Measurements from ENCODE around the gene SPTBN4.
A peak's percentile ranks its signal among the peaks of the same experiment; 100 is the strongest.
"Not testable (repeated sequence)": the region's sequence is repeated elsewhere in the genome, so short reads cannot be mapped to it uniquely, and the experiment has no call there.

The SPTBN4 gene

GRCh38 chr19:40424637-40425449 is 42.0 kb upstream of the SPTBN4 start:
- peak overlapping the region; percentile 98 for H3K9ac ChIP-seq (ENCODE audit: low read length)
- no peaks in the 10 kb centered on the region for H3K27me3 ChIP-seq (replicated peaks; ENCODE audit: control insufficient read depth, insufficient read depth, low read length)
- DNase-seq (ENCODE audit: low read depth) = peak; percentile 53
- H3K36me3 ChIP-seq (ENCODE audit: control insufficient read depth, insufficient read depth, low read length, severe bottlenecking) = peaks cover 14% of the 10 kb centered on the region
- H3K4me1 ChIP-seq (ENCODE audit: control insufficient read depth, insufficient read depth, low read length) = peaks cover 23% of the 10 kb centered on the region
- peak overlapping the region; percentile 90 for H3K4me3 ChIP-seq (ENCODE audit: low read length)
- no peaks in the 10 kb centered on the region for H3K9me3 ChIP-seq (ENCODE audit: control insufficient read depth, low read length)

DNA sequence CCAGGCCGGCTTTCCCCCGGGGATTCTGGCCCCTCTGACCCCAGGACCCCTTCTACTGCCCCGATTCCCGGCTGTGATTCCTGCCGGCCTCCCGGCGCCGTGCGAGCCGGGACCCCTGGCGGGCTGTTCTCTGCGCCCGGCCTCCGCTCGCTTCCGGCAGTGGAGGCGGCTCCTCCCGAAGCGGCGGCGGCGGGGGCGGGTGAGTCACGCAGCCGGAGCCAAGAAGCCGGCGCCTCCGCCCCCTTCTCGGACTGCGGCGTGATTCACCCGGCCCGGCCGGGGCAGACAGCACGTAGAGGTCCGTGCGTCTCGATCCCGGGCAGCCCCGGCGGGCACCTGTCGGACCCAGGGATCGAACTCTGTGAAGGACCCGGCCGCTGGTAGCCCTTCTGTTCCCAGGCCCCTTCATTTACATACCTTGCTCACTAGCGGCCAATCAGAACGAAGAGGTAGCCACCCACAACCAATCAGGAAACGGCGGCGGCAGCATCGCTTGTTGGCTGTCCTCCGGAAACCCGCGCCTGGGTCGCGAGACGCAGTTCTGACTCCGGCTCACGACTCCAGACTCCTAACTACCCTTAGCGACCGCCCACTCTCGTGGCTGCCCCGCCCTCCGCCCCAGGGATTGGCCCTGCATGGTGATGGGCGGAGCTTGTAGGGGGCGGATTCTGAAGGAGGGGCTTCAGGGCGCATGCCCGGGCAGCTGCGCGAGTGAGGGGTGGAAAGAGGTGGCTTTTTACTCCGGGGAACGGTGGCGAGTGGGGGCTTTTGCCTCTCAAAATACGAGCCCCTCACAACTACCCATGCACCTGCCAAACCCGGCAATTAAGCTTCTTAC is 41.1 kb upstream of the SPTBN4 start, which contains the start of gene SERTAD1:
Gene SERTAD1, minus strand, starts transcription at position 543 of the 838 bp plus-strand sequence. CDS start 2,446 bp downstream, outside the sequence.
- DNase-seq (ENCODE audit: low read depth) = peak; percentile 100
- H3K4me3 ChIP-seq (ENCODE audit: low read length) = peak within 1 kb of the TSS; percentile 90
- H3K4me1 ChIP-seq (ENCODE audit: control insufficient read depth, insufficient read depth, low read length) = peaks cover 23% of the 10 kb centered on the region
- no peaks in the 10 kb centered on the region for H3K27me3 ChIP-seq (replicated peaks; ENCODE audit: control insufficient read depth, insufficient read depth, low read length)
- H3K9me3 ChIP-seq (ENCODE audit: control insufficient read depth, low read length) = no peaks in the 10 kb centered on the region
- peaks cover 14% of the 10 kb centered on the region for H3K36me3 ChIP-seq (ENCODE audit: control insufficient read depth, insufficient read depth, low read length, severe bottlenecking)
- H3K9ac ChIP-seq (ENCODE audit: low read length) = peak within 1 kb of the TSS; percentile 98

DNA sequence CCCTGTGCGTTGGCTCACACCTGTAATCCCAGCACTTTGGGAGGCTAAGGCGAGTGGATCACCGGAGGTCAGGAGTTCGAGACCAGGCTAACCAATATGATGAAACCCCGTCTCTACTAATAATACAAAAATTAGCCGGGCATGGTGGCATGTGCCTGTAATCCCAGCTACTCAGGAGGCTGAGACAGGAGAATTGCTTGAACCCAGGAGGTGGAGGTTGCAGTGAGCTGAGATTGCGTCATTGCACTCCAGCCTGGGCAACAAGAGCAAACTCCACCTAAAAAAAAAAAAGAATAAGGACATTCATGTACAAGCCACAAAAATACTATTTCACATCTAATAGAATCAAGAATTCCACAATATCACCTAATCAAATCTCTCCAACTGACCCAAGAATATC is 38.6 kb upstream of the SPTBN4 start:
- not testable (repeated sequence) for H3K36me3 ChIP-seq (ENCODE audit: control insufficient read depth, insufficient read depth, low read length, severe bottlenecking); DNase-seq (ENCODE audit: low read depth); H3K9me3 ChIP-seq (ENCODE audit: control insufficient read depth, low read length); H3K27me3 ChIP-seq (replicated peaks; ENCODE audit: control insufficient read depth, insufficient read depth, low read length); H3K4me3 ChIP-seq (ENCODE audit: low read length); H3K9ac ChIP-seq (ENCODE audit: low read length)
- H3K4me1 ChIP-seq (ENCODE audit: control insufficient read depth, insufficient read depth, low read length) = peaks cover 15% of the 10 kb centered on the region

- H3K4me3 ChIP-seq (ENCODE audit: low read length); H3K36me3 ChIP-seq (ENCODE audit: control insufficient read depth, insufficient read depth, low read length, severe bottlenecking); H3K9ac ChIP-seq (ENCODE audit: low read length); DNase-seq (ENCODE audit: low read depth); H3K9me3 ChIP-seq (ENCODE audit: control insufficient read depth, low read length); H3K27me3 ChIP-seq (replicated peaks; ENCODE audit: control insufficient read depth, insufficient read depth, low read length): not testable (repeated sequence)
- H3K4me1 ChIP-seq (ENCODE audit: control insufficient read depth, insufficient read depth, low read length) = peaks cover 16% of the 10 kb centered on the region
These were observed 36.6 kb upstream of the SPTBN4 start for GRCh38 chr19:40430242-40430641.

- Histone ChIP-seq H3K36me3 (ENCODE audit: control insufficient read depth, insufficient read depth, low read length, severe bottlenecking) (no peaks in the 10 kb centered on the region), H3K4me1 (ENCODE audit: control insufficient read depth, insufficient read depth, low read length) (peaks cover 16% of the 10 kb centered on the region), H3K4me3 (ENCODE audit: low read length) (no peak overlapping the region), H3K9ac (ENCODE audit: low read length) (no peak overlapping the region), H3K9me3 (ENCODE audit: control insufficient read depth, low read length) (no peaks in the 10 kb centered on the region), H3K27me3 (replicated peaks; ENCODE audit: control insufficient read depth, insufficient read depth, low read length) (no peaks in the 10 kb centered on the region)
- no peak for DNase-seq (ENCODE audit: low read depth)
These were observed 35.1 kb upstream of the SPTBN4 start for GRCh38 chr19:40431698-40432097.

- H3K9me3 ChIP-seq (ENCODE audit: control insufficient read depth, low read length); H3K36me3 ChIP-seq (ENCODE audit: control insufficient read depth, insufficient read depth, low read length, severe bottlenecking); DNase-seq (ENCODE audit: low read depth); H3K27me3 ChIP-seq (replicated peaks; ENCODE audit: control insufficient read depth, insufficient read depth, low read length): not testable (repeated sequence)
- Histone ChIP-seq H3K4me1 (ENCODE audit: control insufficient read depth, insufficient read depth, low read length) (peaks cover 16% of the 10 kb centered on the region), H3K4me3 (ENCODE audit: low read length) (peak overlapping the region; percentile 75), H3K9ac (ENCODE audit: low read length) (peak overlapping the region; percentile 93)
These were observed 34.0 kb upstream of the SPTBN4 start for GRCh38 chr19:40432760-40433159.

- no peaks in the 10 kb centered on the region for H3K36me3 ChIP-seq (ENCODE audit: control insufficient read depth, insufficient read depth, low read length, severe bottlenecking)
- peak; percentile 97 for DNase-seq (ENCODE audit: low read depth)
- H3K9ac ChIP-seq (ENCODE audit: low read length) = peak overlapping the region; percentile 93
- H3K9me3 ChIP-seq (ENCODE audit: control insufficient read depth, low read length) = no peaks in the 10 kb centered on the region
- H3K4me1 ChIP-seq (ENCODE audit: control insufficient read depth, insufficient read depth, low read length) = peaks cover 16% of the 10 kb centered on the region
- H3K27me3 ChIP-seq (replicated peaks; ENCODE audit: control insufficient read depth, insufficient read depth, low read length) = no peaks in the 10 kb centered on the region
- H3K4me3 ChIP-seq (ENCODE audit: low read length) = peak overlapping the region; percentile 75
These were observed 33.2 kb upstream of the SPTBN4 start for GRCh38 chr19:40433391-40434216.

- peaks cover 32% of the 10 kb centered on the region for H3K4me1 ChIP-seq (ENCODE audit: control insufficient read depth, insufficient read depth, low read length)
- no peaks in the 10 kb centered on the region for H3K9me3 ChIP-seq (ENCODE audit: control insufficient read depth, low read length)
- no peak overlapping the region for H3K9ac ChIP-seq (ENCODE audit: low read length)
- no peak for DNase-seq (ENCODE audit: low read depth)
- peaks cover 20% of the 10 kb centered on the region for H3K36me3 ChIP-seq (ENCODE audit: control insufficient read depth, insufficient read depth, low read length, severe bottlenecking)
- H3K27me3 ChIP-seq (replicated peaks; ENCODE audit: control insufficient read depth, insufficient read depth, low read length) = no peaks in the 10 kb centered on the region
- no peak overlapping the region for H3K4me3 ChIP-seq (ENCODE audit: low read length)
These were observed 28.5 kb upstream of the SPTBN4 start for GRCh38 chr19:40438284-40438683.

- H3K9ac ChIP-seq (ENCODE audit: low read length) = peak overlapping the region; percentile 92
- H3K4me3 ChIP-seq (ENCODE audit: low read length) = peak overlapping the region; percentile 100
- peaks cover 20% of the 10 kb centered on the region for H3K36me3 ChIP-seq (ENCODE audit: control insufficient read depth, insufficient read depth, low read length, severe bottlenecking)
- DNase-seq (ENCODE audit: low read depth) = no peak
- H3K27me3 ChIP-seq (replicated peaks; ENCODE audit: control insufficient read depth, insufficient read depth, low read length) = no peaks in the 10 kb centered on the region
- no peaks in the 10 kb centered on the region for H3K9me3 ChIP-seq (ENCODE audit: control insufficient read depth, low read length)
- peaks cover 37% of the 10 kb centered on the region for H3K4me1 ChIP-seq (ENCODE audit: control insufficient read depth, insufficient read depth, low read length)
These were observed 25.0 kb upstream of the SPTBN4 start for GRCh38 chr19:40441719-40442253.

- no peak for DNase-seq (ENCODE audit: low read depth)
- H3K9me3 ChIP-seq (ENCODE audit: control insufficient read depth, low read length) = no peaks in the 10 kb centered on the region
- peaks cover 37% of the 10 kb centered on the region for H3K4me1 ChIP-seq (ENCODE audit: control insufficient read depth, insufficient read depth, low read length)
- peak overlapping the region; percentile 92 for H3K9ac ChIP-seq (ENCODE audit: low read length)
- H3K36me3 ChIP-seq (ENCODE audit: control insufficient read depth, insufficient read depth, low read length, severe bottlenecking) = peaks cover 21% of the 10 kb centered on the region
- H3K27me3 ChIP-seq (replicated peaks; ENCODE audit: control insufficient read depth, insufficient read depth, low read length) = no peaks in the 10 kb centered on the region
- H3K4me3 ChIP-seq (ENCODE audit: low read length) = peak overlapping the region; percentile 100
These were observed 24.3 kb upstream of the SPTBN4 start for GRCh38 chr19:40442328-40443130.
